Choroid plexus epithelial cell (primary cell): Measurements from ENCODE around the gene STXBP5.

Experiments used
- DNase-seq: peaks from one replicate; pipeline ENCODE4 v3.0.0-alpha.2; 2010; ENCODE audit warnings: low read depth
- H3K4me3 ChIP-seq: 2 replicates; pipeline ENCODE4 v1.5.1; 2011; ENCODE audit warnings: low read depth, mild to moderate bottlenecking, control low read depth, low read length, moderate library complexity
- CTCF ChIP-seq: conservative IDR thresholded peaks from 2 replicates; pipeline ENCODE4 v1.5.1; 2011; ENCODE audit warnings: low read depth, mild to moderate bottlenecking, control low read depth, inconsistent platforms, low read length, moderate library complexity

STXBP5 gene

GRCh38 chr6:147209762-147210449 is 5.7 kb downstream of the STXBP5 start:
- no peak for TF ChIP-seq CTCF
- no peak overlapping the region for H3K4me3 ChIP-seq
- DNase-seq: no peak

DNA sequence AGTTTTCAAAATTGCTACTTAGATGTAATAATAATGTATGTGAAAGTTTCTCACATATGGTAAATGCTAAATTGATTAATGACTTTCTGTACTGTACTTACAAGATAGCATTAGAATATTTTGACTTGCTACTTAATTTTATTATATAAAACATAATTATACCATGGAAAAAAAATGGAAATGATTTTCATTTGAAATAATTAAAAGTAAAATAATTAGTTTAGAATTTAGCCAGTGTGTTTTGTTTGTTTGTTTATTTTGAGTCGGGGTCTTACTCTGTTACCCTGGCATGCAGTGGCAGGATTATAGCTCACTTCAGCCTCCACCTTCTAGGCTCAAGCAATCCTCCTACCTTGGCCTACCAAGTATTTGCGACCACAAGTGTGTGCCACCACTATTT is 7.1 kb downstream of the STXBP5 start:
- no peak for TF ChIP-seq CTCF
- H3K4me3 ChIP-seq: no peak overlapping the region
- DNase-seq: no peak

DNA sequence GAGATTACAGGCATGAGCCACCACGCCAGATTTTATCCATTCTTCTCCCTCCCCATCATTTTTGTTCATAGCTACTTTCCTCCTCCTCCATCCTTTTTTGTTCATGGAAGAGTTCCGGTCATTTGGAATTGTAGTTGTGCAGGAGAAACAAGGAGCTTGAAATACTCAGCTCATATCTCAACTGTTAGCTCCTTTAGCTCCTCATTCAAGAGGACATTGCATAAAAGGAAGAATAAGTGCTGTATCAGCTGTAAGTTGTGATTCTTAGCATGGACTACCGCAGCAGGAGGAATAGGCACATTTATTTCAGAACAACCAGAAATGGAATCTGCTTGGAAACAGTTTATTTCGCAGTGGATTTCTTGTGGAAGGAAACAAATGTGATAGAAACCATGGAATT is 7.6 kb downstream of the STXBP5 start:
- no peak overlapping the region for H3K4me3 ChIP-seq
- no peak for DNase-seq
- TF ChIP-seq CTCF: no peak

GRCh38 chr6:147212622-147213021 is 8.4 kb downstream of the STXBP5 start:
- no peak overlapping the region for H3K4me3 ChIP-seq
- no peak for TF ChIP-seq CTCF
- DNase-seq: no peak

GRCh38 chr6:147213772-147214171 is 9.6 kb downstream of the STXBP5 start:
- no peak overlapping the region for H3K4me3 ChIP-seq
- DNase-seq: no peak
- TF ChIP-seq CTCF: no peak

DNA sequence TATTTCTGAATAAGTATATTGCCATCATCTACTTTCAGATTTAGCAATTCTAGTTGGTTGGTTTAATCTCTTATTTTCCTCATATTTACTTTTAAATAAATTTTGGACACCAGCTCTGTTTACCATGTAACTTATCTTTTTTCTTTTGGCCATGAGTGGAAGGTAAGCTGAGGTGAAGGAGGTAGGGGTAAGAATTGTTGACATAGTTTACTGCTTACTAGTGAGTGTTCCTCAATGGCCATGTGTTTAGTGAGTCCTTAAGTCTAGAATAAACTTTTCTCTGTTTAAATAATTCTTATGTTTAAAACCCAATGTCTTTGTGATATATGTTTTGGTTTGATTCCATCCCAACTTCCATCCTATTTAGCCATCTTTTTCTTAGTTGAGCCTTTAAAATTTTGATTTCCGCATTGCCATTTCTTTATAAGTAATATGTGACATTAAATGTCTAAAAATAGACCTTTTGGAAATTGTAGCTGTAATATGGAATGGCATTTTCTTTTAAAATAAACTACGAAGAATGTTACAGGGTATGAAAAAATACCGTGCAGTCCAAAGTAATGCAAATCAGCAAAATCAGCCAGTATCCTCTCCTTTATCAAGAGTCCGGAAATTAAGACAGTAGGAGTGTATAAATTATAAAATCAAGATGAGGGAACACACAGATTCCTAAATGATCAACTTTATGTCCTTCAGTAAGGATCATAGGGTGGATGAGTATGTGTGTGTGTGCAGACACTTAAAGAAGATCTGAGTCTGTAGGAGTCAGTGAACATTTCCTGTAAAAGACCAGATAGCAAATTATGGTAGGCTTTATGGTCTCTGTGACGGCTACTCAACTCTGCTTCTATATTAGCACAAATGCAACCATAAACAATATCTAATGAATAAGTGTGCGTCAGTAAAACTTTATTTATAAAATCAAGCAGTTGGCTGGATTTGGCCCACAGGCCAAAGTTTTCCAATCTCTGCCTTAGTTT is 10.3 kb downstream of the STXBP5 start:
- no peak for TF ChIP-seq CTCF
- H3K4me3 ChIP-seq: no peak overlapping the region
- DNase-seq: no peak
